PC-9 (cell line): ENCODE data around the gene RBM18.

Source experiments
- EZH2 ChIP-seq: fragments of 200-600 bp; sonication (generic); IDR thresholded peaks from 2 replicates; pipeline ENCODE4 v1.8.0; 2017; ENCODE audit warnings: antibody characterized with exemption, low read depth
- TF ChIP-seq, protein P1 (sequence below): fragments of 200-600 bp; sonication (generic); conservative IDR thresholded peaks from 2 replicates; pipeline ENCODE4 v1.6.1; 2017; ENCODE audit warnings: mixed run types, antibody characterized with exemption, mild to moderate bottlenecking, moderate library complexity

DNA sequence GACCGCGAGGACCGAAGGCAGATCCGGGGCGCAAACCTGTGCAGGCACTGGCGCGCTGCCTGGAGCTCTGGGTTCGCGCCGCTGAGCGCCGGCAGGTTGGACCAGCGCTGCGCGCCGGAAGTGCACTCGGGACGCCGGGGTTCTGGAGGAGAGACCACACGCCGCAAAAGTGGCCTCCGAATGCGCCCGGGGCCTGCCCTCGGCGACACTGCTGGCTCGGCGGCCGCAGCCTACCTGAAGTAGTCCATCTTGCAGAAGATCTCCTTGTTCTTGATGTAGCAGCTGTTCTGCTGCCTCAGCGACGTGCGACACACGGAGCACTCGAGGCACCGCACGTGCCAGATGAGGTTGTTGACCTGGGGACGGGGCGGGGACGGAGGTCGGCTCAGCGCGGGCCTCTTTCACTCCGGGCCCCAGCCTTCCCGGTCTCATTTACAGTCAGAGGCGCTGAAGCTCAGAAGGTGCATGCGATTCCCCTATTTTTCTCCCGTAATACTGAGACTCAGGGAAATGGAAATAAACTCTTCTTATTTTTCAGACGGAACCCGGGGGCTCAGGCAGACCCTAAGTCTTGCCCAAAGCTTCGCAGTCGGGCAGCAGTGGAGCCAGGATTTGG lies 38.4 kb downstream of the RBM18 start:
- TF ChIP-seq, protein P1, sequence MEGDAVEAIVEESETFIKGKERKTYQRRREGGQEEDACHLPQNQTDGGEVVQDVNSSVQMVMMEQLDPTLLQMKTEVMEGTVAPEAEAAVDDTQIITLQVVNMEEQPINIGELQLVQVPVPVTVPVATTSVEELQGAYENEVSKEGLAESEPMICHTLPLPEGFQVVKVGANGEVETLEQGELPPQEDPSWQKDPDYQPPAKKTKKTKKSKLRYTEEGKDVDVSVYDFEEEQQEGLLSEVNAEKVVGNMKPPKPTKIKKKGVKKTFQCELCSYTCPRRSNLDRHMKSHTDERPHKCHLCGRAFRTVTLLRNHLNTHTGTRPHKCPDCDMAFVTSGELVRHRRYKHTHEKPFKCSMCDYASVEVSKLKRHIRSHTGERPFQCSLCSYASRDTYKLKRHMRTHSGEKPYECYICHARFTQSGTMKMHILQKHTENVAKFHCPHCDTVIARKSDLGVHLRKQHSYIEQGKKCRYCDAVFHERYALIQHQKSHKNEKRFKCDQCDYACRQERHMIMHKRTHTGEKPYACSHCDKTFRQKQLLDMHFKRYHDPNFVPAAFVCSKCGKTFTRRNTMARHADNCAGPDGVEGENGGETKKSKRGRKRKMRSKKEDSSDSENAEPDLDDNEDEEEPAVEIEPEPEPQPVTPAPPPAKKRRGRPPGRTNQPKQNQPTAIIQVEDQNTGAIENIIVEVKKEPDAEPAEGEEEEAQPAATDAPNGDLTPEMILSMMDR, result no peak
- TF ChIP-seq EZH2, result no peak
